Endothelial cell of umbilical vein (primary cell): Measurements from ENCODE around the gene MED1.
"Not testable (repeated sequence)": the region's sequence is repeated elsewhere in the genome, so short reads cannot be mapped to it uniquely, and the experiment has no call there.

Experiments
- CTCF ChIP-seq, 2 donors: IDR thresholded peaks; 1 replicate in 1 of 2; 2 replicates in 1 of 2; pipeline ENCODE4 v1.5.1; 2011; ENCODE audit warnings: low read length in 2 of 2, mild to moderate bottlenecking in 2 of 2, moderate library complexity in 2 of 2, control low read depth in 1 of 2, inconsistent platforms in 1 of 2, low read depth in 1 of 2; ENCODE audit not compliant: insufficient read depth in 1 of 2; ENCODE audit errors: extremely low read depth in 1 of 2
- EZH2 ChIP-seq: IDR thresholded peaks from 2 replicates; pipeline ENCODE4 v1.6.1; 2012; ENCODE audit warnings: borderline replicate concordance, low read depth, mild to moderate bottlenecking, moderate library complexity, low read length, inconsistent platforms; ENCODE audit not compliant: severe bottlenecking
- POLR2A ChIP-seq: IDR thresholded peaks from 2 replicates; pipeline ENCODE4 v1.6.1; 2012; ENCODE audit warnings: low read depth, mild to moderate bottlenecking, control low read depth, low read length
- POLR2AphosphoS5 ChIP-seq: IDR thresholded peaks from 2 replicates; pipeline ENCODE4 v1.6.1; 2012; ENCODE audit warnings: low read depth, mild to moderate bottlenecking, control low read depth, low read length, moderate library complexity; ENCODE audit not compliant: insufficient read depth

DNA sequence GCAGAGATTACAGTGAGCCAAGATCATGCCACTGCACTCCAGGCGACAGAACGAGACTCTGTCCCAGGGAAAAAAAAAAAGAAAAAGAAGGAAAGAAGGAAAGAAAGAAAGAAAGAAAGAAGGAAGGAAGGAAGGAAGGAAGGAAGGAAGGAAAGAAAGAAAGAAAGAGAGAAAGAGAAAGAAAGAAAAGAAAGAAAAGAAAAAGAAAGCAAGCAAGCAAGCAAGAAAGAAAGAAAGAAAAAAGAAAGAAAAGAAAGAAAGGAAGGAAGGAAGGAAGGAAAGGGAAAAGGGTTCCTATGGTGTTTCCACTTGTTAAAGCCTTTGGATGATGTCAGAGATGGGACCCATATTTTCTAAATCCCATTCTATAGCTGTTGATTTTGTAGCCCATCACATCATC lies 11.2 kb downstream of the MED1 start:
- not testable (repeated sequence) for TF ChIP-seq CTCF (IDR thresholded peaks at IDR 0.05; ENCODE audit: extremely low read depth in 1 of 2, insufficient read depth in 1 of 2, low read depth in 1 of 2, low read length in 2 of 2); POLR2A; POLR2AphosphoS5; EZH2
